Measurements from ENCODE around the gene PAK5.

Gene PAK5

DNA sequence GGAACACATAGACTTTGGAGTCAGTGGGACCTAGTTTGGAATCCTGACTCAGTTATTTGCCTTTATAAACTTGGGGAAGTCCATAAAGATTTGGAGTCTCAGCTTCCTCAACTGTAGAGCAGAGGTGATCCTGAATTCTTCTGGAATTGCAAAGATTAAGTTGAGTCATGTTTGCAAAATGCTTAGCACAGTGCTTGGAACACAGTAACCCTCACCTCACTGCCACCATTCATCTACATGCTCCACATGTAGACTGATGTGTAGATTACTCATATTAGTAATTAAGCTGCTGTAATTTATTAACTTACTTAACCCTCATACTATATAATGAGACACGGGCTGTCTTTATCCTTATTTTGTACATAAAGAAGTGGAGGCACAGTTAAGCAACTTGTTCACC, 263.0 kb downstream of the PAK5 start:
- no peak for DNase-seq (ENCODE audit: low read depth)

DNA sequence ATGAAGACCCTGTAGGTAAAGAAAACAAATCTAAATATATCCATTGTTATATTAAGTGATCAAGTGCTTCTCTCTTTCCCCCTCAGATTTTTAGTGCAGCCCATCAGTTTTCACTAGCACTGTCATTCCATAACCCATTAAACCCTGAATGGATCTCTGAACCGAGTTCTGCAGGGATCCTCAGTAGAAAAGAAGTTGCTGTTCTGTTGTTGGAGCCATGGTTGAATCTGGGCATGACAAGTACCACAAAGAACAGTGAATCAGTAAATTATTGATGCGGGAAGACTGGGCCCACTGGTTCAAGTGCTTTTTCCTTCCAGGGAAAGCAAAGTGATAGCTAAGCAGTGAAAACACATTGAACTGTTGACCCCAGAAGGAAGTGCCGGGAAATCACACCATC, 264.1 kb downstream of the PAK5 start:
- no peak for DNase-seq (ENCODE audit: low read depth)

DNA sequence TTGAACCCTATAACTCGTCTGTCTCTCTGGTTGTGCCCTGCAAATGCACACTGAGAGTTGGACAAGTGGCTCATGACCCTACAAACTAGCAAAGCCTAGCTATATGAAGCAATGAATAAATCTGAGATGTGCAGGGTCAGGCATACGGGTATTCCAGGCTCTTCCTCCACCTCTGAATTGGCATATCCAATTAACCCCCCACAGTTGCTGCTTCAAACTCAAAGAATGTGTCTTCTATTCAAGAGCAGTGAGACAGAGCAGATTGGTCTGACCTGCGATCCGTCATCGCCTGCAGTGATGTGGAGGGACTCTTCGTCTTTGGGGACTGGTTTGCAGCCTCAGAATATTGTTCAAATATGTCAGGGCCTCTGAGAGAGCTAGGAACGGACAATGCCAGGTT, 264.7 kb downstream of the PAK5 start:
- DNase-seq (ENCODE audit: low read depth), result no peak

DNA sequence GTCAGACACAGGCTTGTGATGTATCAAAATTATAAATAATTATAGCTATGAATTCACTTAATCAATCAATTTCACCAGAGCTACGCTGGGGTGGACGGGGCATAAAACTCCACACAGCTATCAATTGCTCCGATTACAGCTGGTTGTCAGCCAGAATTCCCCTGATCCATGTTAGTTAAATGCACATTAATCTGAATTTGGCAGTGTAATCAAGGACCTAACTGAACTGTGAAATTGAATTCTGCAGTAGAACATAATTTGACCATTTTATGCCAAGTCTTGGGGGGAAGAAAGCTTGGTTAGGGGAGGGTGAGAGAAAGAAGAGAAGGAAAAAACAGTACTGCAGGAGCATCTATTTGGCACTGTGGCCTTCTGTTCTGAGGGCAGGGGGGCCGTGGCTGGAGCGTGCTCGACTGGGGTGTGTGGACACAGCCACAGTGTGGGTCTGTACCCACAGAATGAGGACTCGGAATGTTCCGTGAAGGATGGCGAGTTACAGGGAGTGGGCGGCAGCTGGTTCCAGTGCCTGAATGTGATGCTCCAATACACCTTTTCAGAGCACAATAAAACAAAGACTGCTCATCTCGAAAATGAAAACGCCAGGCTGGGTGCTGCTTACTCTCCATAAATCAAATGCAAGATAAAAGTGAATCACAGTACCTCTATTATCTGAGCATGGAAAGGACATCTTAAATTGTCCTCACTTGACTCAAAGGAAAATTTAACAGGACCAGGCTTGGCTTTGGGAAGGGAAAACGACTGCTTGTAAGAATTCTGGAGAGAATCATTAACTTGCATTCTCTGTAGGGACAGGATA, 265.3 kb downstream of the PAK5 start:
- DNase-seq (ENCODE audit: low read depth), result no peak

DNA sequence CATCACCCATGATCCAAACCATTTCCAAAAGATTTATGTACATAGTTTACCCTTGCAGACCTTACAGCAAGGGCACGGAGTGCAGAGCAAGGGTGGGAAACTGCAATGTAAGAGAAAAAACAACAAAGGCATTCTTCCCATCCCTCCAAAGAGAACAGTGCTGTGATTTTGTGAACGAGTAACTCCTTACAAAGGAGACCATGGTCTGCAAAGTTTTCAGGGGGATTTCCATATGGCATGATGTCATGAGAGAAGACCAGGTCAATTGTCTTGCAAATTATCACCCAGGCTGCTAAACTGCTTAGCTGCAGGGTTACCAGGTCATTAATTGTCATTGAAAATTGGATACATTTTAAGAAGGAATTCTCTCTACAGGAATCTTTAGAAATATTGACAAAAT, 266.2 kb downstream of the PAK5 start:
- no peak for DNase-seq (ENCODE audit: low read depth)

DNA sequence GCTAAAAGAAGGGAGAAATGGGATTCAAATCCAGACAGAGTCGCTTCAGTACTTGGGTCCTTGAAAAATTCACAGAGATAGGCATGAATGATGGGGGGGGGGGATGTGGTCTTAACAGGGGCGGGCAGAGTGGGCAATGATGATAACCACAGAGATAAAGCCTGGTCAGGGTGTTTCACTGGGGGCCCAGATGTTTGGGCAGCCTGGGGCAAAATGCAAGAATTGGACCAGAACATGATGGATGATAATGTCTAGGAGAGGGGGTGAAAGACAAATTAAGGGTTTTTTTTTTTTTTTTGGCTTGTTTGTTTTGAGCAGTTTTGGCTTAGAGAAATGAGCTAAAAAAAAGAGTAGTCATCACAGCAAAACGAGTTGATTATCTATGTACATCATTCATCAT, 267.1 kb downstream of the PAK5 start:
- no peak for DNase-seq (ENCODE audit: low read depth)

DNA sequence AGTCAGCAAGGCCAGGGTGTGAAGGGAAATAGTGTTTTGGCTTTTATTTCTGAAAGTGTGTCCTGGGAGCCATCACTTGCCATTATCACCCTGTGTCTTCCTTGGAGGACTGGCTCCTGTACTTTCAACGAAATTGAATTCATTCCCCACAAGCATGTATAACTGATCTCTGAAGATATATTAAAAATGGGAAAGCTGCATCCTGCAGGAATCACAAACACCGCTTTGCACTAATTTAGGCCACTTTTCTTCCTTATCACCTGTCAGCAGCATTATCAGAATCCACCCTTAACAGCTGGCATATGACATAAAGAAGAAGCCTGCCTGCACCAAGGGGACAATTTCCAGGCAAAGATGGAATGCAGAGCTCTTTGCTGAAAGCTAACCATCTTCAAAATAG, 268.3 kb downstream of the PAK5 start:
- no peak for DNase-seq (ENCODE audit: low read depth)

DNA sequence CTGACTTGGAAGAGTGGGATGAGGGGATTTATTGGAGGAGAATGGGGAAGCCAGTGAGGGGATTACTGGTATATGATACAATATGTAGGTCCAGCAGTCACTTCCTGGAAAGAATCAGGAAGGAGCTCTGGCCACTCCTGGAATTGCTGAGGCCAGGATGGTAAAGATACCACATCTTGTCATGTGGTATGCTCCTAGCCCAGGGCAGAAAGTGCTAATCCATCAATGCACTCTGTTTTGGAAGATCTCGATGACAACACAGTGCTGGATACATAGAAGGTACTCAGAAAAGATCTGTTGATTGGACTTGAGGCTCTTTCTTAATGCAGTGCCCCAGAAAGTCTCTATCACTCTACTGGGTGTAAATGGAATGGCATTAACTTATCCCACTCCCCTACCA, 271.9 kb downstream of the PAK5 start:
- DNase-seq (ENCODE audit: low read depth), result no peak

DNA sequence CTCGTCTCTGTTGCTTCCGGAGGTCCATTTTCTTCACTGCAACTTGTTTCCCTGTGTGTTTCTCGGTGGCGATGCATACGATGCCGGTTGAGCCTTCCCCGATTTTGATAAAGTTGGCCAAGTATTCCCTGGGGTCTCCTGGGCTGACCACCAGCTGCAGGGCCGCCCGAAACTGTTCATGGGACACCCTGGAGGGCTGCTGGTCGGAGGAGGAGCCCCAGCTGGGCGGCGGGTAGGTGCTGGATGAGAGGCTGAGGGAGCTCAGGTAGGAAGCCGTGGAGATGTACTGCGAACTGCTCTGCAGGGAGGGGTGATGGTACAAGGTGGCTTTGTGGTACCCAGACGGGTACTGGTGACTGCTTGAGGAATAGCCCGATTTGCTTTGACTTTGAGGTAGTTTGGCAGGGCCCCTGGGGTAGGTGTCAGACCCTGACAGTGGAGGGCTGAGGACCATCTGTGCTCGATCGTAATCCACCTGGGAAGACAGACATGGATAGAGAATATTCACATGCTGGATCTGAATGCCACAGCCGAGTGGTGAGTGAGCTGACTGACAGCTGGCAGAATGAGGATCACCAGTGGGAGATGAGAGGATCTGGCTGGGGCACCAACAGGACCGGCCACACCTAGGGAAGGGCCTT, 272.8 kb downstream of the PAK5 start:
- no peak for DNase-seq (ENCODE audit: low read depth)

DNA sequence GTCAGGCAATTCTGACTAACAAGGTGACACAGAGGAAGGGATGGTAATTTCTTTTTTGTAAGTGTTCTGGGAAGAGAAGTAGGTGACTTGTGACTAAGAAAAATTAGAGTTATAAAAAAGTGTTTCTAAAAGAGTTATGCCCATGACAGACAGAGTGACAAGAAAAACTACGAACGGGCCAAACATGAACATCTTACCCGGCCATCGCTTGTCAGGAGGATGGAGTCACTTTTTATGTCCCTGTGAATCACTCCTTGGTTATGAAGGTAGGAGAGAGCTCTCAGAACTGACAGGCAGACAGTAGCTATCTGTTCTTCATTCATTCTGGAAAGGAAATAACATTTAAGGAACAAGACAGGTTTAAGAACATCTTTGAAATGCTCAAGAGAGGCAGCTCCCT, 281.5 kb downstream of the PAK5 start:
- DNase-seq (ENCODE audit: low read depth), result no peak

DNA sequence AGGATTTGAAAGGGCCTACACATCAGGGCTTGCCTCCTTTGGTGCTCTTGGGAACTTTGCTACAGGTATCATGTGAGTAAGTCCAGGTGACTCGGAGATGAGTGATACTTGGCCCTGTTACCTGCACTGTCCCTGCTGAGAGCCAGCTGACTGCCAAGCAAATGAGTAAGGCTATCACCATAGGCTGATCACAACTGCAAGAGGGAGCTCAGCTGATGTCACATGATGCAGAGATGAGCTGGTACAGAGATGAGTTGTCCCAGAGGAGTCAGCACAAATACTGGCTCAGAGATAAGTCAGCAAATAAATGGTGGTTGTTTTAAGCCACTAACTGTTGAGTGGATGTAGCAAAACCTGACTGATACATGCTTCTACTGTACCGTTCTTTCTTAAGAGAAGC, 283.1 kb downstream of the PAK5 start:
- no peak for DNase-seq (ENCODE audit: low read depth)

DNA sequence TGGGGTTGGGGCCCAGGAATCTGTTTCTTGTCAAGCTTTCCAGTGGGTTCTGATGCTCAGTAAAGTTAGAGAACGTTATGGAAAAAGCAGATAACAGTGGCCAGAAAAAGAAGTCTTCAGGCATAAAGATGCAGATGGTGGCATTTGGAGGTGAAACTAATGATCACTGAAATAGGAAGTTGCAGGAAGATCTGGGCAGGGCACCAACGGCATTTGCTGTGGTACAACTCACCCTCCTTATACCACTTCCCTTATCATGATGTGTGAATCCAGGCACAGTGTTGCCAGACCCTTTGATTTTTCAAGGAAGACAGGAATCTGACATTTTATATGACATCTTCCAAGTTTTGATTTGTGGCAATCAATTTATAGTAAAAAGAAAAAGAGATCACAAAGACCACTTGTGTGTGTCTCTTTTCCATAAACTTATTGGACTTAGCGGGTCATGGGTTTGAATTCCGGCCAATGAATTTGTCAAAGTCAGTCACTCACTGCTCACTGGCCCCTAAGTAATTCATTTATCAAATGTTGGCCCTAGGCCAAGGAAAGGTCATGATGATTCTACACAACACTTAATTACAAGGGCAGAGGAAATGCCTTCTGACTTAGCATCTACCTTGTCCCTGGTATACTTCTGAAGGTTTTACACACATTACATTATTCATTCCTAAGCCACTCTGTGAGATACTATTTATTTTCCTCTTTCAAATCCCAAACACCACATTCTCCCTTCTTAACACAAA, 286.9 kb downstream of the PAK5 start:
- DNase-seq (ENCODE audit: low read depth), result no peak

DNA sequence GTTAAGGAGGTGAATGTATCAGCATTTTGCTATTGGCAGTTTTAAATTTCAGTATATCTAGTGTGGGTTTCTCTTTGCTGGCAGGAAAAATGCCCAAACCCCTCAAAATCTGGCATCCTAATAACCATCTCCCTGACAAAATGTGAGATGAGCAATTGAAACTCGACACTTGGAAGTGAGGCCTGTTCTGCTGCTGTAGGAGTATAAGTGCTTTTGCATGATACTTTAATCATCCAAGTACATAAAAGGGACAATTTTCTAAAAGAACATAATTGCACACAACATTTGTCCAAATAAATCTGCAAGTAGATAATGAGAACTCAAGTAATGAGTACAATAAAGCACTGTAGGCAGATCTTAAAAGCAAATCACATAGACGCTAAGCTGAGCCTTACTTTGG, 288.0 kb downstream of the PAK5 start:
- DNase-seq (ENCODE audit: low read depth), result no peak

DNA sequence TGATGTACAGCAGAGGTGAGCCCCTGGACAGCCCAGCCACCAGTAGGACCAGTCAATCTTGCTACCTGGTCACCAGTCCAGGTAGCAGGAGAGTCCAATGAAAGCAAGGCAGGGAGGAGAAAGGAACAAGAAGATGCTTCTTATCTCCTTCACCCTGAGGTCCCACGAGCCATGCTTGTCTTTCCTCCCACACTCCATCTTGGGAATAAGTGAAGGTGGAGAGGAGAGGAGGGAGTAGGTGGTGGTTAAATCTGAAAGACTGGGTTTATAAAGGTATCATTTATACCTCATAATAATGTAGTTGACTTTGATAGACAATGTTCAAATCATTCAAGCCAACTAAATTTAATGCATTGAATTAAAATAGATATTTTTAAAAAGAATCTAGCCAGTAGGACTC, 288.6 kb downstream of the PAK5 start:
- DNase-seq (ENCODE audit: low read depth), result no peak

DNA sequence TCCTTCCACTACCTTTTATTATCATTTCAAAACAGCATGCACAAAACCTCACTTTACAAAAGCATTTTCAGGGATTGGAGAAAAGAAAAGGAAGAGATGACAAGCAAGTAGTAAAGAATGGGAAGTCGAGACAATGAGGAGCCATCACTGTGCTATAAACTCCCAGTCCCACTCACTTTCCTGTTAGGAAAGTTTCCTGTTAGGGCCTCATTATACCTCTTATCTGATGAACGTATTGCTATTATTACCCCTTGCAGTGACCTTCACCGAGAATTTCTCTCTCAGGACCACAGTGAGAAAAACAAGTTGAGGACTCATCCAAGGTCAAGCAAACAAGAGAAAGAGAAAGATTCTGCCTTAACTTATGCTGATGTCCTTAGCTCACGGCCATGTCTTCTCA, 295.7 kb downstream of the PAK5 start:
- no peak for DNase-seq (ENCODE audit: low read depth)

DNA sequence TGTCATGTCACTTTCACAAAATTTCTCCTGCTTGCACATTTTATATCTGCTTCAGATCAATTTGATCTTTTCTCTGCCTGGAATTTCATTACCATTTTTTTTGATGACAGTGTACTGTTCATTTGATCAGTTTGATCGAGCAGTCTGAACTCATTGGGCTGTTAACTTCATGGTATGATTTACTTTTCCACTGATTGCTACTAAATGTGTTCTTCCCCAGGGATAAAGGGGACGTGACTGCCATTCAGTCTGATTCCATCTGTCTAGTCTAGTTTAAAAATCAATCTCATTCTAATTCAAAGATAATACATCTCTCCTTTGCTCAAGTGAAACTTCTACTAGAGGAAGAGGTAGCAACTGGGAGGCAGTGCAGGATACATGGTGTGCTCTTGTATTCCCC, 303.4 kb downstream of the PAK5 start:
- no peak for DNase-seq (ENCODE audit: low read depth)

DNA sequence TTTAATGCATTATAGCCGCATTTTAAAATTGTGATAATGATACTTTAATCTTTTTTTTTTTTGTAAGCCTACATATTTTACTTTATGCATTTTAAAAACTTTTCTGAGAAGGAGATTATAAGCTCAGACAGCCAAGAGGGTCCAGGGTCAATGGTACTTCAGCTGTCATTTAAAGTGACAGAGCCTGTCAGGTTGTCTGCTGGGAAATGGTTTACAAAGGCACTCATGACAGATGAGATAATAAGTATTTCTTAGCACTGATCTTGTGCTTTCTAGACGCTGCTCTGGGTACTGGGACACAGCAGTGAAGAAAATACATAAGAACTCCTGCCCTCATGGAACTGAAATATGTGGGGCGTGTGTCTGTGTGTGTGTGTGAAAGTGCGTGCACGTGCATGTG, 304.9 kb downstream of the PAK5 start:
- no peak for DNase-seq (ENCODE audit: low read depth)

DNA sequence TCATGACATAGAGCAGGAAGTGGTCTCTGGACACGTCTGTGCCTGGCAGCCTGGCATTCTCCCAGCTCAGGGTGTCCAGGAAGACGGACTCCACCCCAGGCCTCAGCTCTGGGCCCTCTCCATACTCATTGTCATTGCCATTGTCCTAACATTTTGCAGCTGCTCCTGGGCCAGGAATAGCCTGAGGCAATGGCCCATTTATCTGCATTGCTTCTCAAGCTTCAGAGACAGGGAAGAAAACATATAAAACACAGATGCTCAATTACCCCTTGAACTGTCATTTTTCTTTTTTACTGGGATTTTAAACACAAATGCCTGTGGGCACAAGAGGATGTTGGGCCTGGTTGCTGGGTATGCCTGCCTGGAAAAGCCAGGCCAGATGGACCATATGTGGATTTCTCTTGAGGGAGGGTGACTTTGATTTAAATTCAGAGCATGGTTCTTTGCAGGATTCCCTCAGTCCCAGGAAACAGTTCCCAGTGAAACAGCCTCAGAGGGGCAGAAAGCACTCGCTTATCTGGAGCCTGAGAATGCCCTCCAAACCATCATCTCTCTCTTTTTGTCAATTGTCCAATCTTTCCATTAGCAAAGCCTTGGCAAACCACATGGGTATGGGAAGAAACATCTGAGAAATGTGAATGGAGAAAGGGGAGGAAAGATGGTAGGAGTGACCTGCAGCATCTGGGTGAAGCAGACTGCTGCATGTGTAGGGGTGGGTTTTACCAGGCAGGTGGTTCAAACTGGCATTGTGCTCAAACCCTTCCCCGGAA, 306.6 kb downstream of the PAK5 start:
- DNase-seq (ENCODE audit: low read depth), result no peak

DNA sequence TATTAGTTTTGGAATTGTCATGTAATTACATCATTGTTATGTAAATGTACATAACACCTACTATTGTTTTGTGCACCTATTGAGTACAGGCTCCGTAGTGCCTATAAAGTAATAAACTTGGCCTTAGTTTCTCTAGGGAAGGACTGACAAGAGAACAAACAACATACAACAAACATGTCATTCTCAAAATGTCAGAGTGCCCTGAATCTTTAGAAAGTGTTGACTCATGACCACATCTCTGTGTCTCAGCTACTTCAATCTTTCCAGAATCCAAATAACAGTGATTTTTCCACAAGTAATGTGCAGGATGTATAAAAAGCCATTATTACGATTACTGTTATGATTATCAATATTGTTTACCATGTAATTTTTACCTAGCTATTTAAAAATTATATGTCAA, 307.3 kb downstream of the PAK5 start:
- DNase-seq (ENCODE audit: low read depth), result no peak

DNA sequence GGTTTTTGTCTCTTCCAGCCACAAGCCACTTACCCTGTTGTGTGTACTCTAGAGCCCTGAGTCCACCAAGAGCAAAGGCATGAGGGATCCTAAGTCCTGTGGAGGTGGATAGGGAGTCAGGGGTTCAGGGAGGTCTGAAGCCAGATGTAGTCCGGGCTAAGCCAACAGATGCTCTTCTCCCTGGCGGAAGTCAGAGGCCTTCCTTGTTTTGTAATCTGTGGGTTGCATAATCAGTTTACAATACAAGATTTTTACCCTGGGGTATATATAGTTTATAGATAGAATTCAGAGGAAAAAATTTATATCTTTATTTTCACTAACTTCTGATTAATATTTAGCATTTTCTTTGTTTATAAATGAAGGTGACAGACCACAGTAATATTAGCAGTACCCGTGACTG, 315.2 kb downstream of the PAK5 start:
- DNase-seq (ENCODE audit: low read depth), result no peak

DNA sequence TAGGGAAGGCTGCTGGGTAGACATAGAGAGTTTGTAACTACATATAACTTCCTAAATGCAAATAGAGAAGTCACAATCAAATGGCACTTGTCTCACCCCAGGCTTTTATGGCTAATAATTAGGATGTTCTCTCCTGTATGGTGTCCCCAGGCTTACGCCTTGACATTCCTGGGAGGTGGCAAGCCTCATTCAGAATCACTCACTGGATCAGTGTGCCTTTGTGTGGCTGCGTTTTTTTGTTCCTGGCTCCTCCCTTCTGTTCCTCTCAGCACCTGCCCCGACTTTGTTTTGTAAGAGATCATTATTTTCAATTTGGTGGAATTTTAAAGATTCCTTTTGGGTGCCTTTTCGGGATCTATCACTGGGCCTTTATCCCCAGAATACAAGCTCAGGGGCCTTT, 318.8 kb downstream of the PAK5 start:
- DNase-seq (ENCODE audit: low read depth), result no peak

DNA sequence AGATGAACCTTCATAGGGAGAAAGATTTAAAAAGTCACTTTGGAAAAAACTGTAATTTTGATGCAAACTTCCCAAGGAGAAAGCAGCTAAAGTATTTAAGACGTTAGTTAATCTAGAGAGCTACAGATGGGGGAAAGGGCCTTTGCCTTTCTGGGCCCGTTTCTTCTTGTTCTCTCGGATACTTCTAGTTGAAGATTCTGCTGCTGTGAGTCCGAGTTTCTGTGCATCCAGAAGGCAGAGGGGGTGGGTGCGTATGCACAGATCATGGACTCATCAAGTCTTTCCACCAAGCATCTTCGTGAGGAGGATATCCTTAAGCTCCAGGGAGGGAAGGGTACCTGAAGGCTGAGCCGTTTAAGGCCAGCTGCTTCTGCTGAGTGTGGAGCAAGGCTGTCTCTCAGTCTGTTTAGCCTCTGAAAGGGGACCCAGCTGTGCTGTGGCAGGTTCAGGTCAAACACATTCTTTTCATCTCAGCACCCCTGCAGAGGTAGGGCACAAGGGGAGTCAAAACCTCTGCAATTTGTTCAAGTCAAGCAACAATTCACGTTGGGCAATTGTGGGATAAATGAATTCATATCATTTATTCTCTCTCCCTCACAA, 320.2 kb downstream of the PAK5 start:
- no peak for DNase-seq (ENCODE audit: low read depth)
